Ishikawa (cell line): ENCODE data around the gene CEACAM8.

Experiments used
- CEBPB ChIP-seq: IDR thresholded peaks from 2 replicates; pipeline ENCODE4 v1.6.1; 2012
- CREB1 ChIP-seq: IDR thresholded peaks from 2 replicates; pipeline ENCODE4 v1.6.1; 2012; ENCODE audit warnings: low read depth
- EGR1 ChIP-seq: IDR thresholded peaks from 2 replicates; pipeline ENCODE4 v1.6.1; 2012
- EP300 ChIP-seq: IDR thresholded peaks from 2 replicates; pipeline ENCODE4 v1.6.1; 2012; ENCODE audit warnings: borderline replicate concordance
- RAD21 ChIP-seq: IDR thresholded peaks from 2 replicates; pipeline ENCODE4 v1.6.1; 2012; ENCODE audit warnings: low read depth
- REST ChIP-seq: IDR thresholded peaks from 2 replicates; pipeline ENCODE4 v1.6.1; 2012; ENCODE audit warnings: low read depth, mild to moderate bottlenecking
- TAF1 ChIP-seq: IDR thresholded peaks from 2 replicates; pipeline ENCODE4 v1.6.1; 2012; ENCODE audit warnings: low read depth, mild to moderate bottlenecking
- TEAD4 ChIP-seq: IDR thresholded peaks from 2 replicates; pipeline ENCODE4 v1.6.1; 2012
- USF1 ChIP-seq: IDR thresholded peaks from 2 replicates; pipeline ENCODE4 v1.6.1; 2012
- YY1 ChIP-seq: IDR thresholded peaks from 2 replicates; pipeline ENCODE4 v1.6.1; 2012; ENCODE audit warnings: low read depth

- TF ChIP-seq EP300 (no peak), EGR1 (no peak), TAF1 (no peak), YY1 (no peak), CREB1 (no peak), REST (no peak), RAD21 (no peak), USF1 (no peak), TEAD4 (no peak), CEBPB (no peak)
Observed at GRCh38 chr19:42542791-42543190, 51.9 kb downstream of the CEACAM8 start.
